SHP77 treated with DMSO at 0.1 percent for 48 hours (cell line): ENCODE measurements around the gene LARP4B.
"Not testable (repeated sequence)": the region's sequence is repeated elsewhere in the genome, so short reads cannot be mapped to it uniquely, and the experiment has no call there.

Experiments used
- DNase-seq: peaks from one replicate; lab custom pipeline; 2025; lab: John Stamatoyannopoulos, UW

The LARP4B gene

DNA sequence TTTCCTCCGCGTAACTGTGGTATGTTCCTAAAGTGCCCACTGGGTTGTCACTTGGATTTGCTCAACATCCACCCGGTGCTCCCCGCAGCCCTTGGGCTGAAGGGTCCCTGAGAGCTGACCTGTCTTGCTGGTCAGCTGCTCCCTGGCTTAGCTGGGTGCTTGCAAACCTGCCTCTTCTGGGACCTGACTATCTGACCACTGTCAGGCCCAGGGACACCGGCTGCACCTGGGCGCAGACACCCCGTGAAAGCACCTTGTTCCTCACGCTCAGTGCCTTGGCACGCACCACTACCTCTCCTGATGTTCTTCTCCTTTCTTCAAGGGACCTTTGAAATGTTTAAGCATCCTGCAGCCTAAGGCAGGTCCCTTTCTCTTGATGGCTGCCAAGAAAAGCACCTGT lies 26.6 kb upstream of the LARP4B start:
- DNase-seq: no peak

DNA sequence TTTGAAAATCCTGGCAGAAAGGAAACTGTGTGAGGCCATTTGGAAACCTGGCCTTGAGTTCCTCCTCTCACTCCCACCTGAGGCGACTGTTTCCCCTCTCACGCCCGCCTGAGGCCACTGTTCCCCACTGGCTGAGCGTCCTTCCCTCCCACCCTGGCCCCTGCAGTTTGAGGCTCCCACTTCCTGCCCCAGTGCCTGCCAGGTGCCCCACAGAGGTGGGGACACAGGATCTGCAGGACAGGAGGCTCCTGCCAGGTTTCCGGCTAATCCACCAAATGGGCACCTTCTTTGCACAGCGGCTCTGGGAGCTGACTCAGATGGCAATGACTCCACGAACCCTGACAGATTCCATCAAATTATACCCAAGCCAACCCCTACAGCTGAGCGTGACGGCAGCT lies 24.3 kb upstream of the LARP4B start:
- DNase-seq: no peak

DNA sequence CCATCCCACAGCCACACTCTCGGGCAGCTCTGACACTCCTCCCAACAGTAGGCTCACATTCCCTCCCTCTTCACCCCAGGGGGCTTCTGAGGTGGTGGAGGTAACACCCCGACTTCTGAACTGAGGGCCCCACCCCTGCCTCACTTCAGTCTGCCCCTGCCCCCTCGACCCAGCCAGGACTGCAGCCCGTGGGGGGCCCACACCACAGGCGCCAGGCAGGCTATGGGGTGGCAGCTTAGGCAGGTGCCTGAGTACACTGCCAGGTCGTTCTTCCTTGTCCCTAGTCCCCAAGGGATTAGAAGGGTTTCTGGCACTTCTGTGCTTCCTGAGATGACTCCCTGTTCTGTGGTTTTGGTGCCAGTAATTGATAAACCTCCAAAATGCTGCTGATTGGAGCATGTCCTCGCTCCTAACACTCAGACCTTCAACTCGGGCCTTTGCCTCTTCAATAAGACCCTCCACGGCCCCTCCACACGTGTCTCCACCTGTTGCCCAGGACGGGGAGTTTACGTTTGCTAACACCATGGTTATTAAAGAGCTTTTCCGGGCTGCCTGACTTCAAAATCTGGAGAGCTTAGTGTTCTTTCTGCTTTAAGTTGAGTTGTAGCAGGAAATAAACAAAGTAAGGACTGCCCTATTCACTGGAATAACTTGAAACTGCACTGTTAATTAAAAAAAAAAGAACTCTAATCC lies 23.8 kb upstream of the LARP4B start:
- DNase-seq: no peak

DNA sequence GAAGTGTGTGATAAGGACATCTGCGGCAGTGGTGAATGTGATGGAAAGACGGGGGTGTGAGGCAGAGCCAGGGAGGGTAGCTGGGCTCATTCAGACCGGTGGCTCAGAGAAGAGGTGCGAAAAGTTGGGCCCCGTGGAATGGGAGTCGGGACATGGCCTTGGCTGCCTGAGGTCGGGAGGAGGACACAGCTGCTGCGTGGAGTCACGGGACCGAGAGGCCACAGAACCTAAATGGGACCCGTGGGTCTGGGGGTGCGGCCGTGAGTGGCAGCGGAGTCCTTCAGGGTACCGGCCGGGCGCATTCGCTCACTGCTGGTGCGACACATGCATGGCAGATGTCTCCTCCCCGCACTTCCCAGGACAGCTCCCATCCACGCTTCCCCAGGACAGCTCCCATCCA lies 22.9 kb upstream of the LARP4B start:
- DNase-seq: no peak

DNA sequence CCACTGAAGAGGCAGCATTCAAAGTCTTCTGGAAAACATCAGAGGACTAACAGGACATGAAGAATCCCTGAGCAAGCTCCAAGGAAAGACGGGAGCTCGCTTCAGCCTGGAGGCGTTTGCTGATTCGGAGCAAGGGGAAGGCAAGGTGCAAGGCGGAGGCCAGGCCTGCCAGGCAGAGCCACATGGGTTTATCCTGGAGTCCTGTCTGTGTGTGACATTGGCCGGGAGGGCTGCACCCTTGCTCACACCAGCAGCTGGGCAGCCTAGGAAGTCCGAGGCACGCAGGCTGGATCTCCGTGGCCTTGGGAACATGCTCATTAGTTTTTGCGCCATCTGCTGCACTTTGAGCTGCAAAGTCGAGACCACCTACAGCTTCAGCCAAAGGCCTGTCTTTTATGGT lies 22.3 kb upstream of the LARP4B start:
- no peak for DNase-seq

DNA sequence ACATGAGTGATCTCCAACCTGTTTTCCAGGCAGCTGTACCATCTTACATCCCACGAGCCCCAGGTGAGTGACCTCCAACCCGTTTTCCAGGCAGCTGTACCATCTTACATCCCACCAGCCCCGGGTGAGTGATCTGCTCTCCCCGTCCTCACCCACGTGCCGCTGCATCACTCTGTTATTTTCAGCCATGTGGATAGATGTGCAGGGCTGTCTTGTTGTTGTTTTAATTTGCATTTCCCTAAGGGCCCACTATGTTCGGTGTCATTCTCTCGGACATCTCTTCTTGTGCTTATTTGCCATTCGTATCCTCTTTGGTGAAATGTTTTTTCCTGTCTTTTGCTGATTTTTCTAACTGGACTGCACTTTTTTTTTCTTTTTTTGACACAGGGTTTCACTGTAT lies 17.9 kb upstream of the LARP4B start:
- DNase-seq: no peak

DNA sequence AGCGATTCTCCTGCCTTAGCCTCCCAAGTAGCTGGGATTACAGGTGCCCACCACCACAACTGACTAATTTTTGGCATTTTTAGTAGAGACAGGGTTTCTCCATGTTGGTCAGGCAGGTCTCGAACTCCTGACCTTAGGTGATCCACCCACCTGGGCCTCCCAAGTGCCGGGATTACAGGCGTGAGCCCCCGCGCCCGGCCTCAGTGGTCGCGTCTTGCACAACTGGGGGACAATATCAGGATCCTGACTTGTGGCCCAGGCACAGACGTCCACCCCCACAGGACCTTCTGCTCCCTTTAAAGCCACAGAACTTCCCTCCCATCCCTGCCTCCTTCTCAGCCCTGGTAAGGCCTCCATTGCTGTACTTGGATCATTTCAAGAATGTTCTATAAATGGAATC lies 16.8 kb upstream of the LARP4B start:
- no peak for DNase-seq

DNA sequence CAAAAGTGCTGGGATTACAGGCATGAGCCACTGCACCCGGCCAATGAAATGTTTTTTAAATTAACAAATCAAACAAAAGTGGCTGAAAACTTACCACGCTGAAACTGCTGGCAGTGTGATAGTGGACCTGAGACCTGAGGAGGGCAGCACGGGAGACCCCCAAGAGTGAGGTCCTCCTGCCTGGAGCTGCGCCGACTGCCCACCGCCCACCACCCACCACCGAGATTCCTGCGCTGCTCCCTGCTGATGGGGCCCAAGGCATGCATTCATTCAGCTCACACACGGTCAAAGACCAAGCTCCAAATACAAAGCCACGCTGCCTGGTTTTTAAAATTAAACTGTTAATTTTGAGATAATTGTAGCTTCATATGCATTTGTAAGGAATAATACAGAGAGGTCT lies 16.4 kb upstream of the LARP4B start:
- no peak for DNase-seq

DNA sequence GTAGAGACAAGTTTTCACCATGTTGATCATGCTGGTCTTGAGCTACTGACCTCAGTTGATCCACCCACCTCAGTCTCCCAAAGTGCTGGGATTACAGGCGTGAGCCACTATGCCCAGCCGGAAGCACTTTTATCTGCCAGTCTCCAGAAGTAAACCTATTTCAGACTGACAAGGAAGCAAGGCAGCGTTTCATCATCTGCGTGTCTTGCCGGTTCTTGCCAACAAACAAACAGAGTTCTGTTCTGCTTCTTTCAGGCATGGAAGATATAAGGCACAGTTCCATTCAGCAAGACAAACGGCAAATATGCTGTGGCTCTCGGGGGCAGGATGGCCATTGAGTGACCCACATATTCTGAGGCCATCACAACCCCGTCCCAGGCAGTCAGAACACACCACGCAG lies 15.5 kb upstream of the LARP4B start:
- DNase-seq: no peak

DNA sequence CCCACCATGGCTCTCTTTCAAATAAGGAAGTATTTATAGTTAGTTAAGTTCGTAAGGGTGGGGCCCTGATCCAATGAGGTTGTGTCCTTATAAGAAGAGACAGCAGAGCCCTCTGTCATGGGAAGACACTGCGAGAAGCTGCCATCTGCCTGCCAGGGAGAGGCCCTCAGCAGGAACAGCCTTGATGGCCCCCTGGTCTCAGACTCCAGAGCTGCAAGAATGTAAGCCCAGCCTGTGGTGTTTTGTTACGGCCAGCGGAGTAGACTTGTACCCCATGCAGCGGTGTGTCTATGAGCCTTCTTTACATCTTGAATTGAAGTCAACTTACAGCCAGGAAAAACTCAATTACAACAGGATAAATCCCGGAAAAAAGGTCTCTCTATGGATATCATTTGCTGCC lies 14.3 kb upstream of the LARP4B start:
- DNase-seq: no peak

DNA sequence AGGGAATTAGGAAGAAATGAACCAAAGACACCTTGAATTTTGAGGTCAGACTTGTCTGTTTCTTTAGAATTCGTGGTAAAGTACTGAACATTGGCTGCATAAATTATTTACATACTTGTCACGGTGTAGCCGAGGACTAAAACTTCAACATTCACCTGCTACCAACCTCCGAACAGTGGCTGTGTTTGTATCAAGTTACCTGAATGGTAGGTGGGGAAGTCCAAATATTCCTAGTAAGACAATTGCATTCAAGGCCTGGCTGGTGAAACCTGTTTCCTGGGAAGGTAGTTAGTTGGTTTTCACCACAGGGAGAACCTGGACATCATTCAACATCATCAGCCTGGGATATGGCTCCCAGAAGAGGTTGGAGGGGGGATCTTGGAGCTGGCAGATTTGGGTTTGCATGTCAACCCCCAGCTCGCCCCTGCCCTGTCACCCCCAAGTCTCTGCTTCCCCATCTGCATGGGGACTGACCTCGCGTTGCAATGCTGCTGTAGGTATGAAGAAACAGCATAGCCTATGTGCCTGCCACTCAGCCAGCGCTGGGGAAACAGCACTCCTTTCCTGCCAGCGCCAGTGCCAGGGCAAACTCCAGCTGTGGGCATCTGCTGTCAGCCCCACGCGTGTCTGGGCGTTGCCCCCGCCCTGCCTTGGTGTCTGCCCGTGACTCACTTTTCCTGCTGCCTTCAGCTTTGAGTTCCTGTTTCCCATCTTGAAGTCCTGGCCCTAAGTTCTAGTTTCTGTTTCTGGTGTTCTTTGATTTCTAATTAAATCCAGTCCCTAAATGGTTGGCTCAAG lies 12.7 kb upstream of the LARP4B start:
- no peak for DNase-seq

DNA sequence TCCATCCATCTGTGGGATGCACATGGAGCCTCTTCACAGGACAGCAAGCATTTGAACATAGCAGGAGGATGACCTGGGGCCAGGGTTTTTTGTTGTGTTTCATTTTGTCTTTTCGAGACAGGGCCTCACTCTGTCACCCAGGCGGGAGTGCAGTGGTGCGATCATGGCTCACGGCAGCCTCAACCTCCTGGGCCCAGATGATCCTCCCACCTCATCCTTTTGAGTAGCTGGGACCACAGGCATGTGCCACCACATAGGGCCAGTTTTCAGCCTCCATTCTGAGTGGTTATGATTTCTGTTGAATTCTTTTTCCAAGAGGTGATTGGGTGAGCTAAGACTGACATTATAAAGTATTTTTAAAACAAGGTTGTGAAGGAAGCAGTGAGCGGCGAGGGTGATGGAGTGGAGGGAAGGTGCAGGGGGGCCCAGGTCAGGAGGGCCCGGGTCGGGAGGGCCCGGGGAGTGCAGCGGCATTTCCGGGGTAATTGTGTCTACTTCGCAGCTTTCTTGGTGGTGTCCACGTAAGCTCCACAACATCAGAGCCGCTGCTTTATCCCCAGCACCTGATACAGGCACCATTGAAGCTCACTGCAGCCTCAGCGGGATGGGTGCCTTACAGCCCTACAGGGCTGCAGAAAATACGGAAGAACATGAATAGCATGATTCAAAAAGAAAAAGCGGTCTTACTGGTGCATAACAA lies 12.0 kb upstream of the LARP4B start:
- DNase-seq: no peak

DNA sequence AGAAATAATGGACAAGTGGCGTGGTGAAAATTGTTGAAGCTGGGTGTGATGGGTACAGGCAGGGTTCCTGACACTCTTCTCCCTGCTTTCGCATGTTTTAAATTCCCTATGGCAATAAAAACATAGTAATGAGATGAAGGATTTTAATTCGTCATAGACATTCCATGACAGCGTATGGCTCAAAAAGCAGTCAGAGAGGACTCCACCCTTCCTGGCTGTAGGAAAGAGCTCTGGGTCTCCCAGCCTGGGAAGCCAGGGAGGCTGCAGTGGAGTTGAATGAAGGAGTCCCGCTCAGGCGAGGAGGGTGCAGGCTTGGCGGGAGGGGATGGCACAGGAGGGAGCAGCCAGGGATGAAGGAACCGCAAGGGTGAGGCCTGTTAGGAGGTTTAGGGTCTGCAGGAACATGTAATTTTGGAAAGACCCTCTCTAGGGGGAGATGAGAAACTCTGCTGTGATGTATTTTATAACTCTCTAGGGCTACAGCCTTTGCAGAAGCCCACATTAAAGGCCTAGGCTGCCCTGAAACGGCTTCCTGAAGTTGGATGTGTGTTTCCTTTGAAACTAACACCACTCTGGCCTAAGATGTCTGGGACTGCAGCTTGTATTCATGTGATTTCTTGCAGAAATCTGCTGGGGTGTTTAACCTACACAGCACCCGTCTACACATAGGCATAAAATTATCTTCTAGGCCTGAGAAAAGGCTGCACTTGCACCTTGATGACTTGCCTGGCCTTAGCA lies 7.6 kb upstream of the LARP4B start:
- DNase-seq: no peak

DNA sequence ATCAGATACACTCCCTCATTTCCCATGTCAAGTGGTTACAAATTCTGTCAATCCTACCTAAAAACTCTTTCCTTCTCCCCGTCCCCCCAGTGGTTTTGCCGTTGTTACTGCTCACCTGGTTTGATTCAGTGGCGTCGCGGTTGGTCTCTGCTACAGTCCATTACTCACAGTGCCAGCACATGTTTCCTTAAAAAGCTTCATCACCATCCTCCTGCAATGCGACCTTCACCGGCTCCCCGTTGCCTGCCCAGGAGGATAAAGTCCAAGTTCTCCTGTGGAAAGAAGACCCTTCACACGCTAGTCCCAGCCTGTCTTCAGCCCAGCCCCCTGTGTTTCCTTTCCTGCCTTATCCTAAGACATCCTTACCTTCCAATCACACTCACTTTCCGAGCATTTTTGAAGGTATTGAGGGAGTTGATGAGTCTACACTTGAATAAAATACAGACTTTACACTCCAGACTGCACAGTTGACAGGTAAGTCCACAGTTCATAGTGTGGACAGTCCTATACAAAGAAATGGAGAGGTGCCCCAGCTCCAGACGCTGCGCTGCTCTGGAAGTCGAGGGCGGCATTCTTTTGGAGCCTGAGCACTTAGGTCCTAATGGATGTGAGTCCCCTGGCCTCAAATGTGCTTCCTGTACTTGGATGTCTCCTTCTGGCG lies 3.4 kb upstream of the LARP4B start:
- no peak for DNase-seq

DNA sequence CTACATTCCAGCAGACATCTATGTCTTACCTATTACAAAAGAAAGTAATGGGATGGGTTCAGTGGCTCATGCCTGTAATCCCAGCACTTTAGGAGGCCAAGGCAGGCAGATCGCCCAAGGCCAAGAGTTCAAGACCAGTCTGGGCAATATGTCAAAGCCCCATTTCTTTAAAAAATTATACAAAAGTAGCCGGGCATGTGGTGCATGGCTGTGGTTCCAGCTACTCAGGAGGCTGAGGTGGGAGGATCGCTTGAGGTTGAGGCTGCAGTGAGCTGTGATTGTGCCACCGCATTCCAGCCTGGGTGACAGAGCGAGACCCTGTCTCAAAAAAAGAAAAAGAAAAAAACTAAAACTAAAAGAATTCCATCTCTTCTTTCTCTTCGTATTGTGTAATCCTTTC lies 2.7 kb upstream of the LARP4B start:
- DNase-seq: not testable (repeated sequence)

DNA sequence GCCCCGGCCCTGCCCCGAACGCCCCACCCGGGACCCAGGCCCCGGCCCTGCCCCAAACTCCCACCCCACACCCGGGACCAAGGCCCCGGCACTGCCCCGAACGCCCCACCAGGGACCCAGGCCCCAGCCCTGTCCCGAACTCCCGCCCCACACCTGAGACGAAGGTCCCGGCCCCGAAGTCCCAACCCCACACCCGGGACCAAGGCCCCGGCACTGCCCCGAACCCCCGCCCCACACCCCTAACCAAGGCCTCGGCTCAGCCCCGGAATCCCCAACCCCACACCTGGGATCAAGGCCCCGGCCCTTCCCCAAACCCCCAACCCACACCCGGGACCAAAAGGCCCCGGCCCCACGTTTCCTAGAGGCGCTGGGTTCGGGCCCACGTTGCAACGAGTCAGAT lies 1.1 kb upstream of the LARP4B start:
- DNase-seq: no peak

DNA sequence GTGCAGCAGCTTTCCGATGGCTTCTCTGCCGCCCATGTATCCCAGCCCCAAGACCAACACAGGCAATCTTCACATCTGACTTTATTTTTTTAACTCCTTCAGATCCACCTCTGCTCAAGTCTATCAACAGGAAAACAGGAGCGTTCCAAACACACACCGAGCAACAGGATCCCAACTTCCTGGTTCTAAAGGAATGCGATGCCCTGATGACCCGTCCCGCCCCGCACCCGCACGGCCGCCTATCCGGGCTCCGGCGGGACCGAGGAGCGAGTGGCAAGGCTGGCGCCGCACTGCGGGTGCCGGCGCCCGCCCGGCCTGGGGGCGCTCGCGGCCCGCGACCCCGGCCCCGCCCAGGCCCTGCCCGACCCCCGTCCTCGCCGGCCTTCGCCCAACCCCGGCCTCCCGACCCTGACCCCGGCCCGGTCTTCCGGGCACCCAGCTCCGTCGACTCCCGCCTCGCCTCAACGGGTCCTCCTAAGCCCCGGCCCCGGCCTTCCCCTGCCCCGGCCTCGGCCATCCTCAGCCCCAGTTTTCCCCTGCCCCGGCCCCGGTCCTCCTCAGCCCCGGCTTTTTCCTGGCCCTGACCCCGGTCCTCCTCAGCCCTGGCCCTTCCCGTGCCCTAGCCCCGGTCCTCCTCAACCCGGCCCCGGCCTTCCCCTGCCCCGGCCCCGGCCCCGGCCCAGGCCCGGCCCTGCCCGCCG lies 730 bp downstream of the LARP4B start:
- DNase-seq: no peak

DNA sequence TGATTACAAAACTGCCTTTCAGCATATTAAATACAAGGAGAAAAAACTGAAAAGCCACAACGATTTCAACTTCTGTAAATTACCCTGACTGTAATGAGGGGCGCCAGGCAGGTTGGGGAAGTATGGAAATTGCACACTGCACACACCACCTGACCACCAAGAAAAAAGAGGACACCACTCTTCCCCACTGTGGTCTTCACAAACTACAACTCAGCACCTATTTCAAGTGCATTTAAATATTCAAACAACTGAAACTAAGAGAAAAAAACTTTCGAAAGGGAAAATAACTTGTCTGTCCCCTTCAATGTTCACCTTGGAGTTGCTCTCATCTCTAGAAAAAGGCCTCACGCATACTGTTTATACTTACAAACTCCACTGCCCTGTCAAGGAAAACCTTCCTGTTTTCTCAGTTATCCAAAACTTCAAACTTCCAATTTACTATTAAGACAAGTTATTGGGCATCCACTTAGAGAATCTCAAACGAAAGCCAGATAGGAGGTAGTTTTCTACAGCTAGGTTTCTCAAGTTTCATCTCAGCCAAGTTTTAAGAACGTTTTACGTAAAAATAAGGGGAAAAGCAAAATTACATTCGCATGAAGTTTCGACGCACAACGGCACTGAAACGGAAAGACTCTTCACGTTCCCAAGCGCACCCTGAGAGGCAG lies 1.4 kb downstream of the LARP4B start:
- no peak for DNase-seq

DNA sequence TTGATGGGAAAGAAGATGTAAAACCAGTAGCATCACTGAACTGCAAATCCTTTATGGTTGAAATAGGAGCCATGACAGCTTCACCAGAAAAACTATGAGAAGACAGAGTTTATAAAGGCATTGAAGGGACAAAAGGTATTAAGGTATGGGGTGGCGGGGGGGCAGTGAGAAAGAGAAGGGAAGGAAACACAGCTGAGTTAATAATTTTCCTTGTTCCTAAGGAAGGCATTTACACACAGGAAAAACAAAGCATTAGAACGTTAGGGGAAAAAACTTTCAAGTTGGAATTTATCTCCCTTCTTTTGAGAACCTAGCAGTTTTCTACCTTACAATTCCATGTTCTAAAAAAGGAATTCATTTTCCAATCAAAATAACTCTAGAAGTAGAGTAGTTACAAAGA lies 4.4 kb downstream of the LARP4B start:
- no peak for DNase-seq

DNA sequence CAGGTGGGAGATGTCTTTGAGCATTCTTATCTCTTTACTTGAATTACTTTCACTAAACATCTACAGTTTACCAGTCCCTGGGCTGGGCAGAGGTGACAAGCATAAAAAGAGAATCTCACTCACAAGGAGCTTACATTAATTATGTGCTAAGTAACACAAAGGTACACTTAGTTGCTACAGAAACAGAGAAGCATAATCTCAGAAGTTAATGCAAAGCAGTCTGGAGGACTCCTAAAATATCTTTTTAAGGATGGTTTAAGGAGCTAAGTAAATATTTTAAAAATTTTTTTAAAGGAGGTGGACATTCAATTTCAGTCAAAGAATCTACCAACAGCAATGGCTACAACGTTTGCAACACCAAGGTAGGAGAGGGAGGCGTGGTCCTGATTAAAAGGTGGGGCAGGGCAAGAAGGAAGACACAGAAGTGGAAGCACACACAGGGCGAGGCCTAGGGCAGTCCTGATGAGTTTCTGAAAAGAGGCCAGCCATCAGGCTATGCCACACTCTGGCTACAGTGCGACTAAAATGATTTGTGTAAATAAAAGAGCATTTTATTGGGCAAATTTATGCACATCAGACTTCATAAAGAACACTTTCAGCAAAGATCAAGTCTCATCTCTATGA lies 5.3 kb downstream of the LARP4B start:
- no peak for DNase-seq

DNA sequence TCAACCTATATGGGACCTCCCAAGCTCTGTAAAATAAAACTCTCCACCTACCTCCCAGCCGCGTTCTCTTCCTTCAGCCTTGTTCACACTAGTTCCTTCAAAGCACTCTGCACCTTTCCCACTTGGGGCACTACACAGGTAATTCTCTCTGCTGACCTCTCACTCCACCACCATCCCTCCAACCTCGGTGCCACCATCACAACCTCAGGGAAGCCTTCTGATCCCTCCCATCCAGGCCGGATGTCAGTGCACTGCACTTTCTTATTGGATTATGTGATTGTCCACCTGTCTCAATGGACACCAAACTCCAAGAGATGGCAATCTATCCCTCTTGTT lies 7.0 kb downstream of the LARP4B start:
- no peak for DNase-seq
